Urothelium cell line (cell line): ENCODE data around the gene RNF141.

Source experiments
- DNase-seq: peaks from one replicate; pipeline ENCODE4 v3.0.0; 2011; ENCODE audit warnings: low spot score, mixed read lengths
- FAIRE-seq: peaks from 2 replicates; lab custom pipeline; 2011; peaks lifted over from hg19 to GRCh38; lab: Jason Lieb, UNC

RNF141 gene

DNA sequence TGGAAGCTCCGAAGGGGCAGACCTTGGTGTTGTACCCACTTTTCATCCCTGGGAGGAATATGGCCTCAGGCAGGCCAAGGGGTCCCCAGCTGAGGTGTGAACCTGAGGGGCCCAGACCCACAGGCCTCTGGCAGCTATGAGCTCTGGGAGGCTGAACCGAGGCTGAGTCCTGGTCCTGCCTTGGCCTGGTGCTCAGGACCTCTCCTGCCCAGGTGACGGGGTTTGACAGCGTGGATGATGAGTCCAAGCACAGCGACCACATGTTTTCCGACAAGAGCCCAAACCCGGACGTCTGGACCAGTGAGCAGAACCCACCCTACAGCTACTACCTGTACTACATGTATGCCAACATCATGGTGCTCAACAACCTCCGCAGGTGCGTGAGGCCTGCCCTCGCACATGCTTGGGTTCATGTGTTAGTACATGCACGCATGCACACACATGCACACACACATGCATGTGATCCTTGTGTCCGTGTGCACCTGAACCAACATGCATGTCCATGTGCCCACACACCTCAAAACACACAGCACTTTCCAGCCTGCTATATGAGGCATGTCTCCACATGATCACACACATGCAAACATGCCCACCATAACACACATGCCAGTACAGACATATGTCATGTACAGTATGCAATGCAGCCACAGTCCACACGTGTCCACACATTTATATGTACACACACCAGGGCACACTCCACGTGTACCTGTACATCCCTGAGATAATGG is 40.9 kb downstream of the RNF141 start:
- DNase-seq, result no peak
- FAIRE-seq, result peak; percentile 23

DNA sequence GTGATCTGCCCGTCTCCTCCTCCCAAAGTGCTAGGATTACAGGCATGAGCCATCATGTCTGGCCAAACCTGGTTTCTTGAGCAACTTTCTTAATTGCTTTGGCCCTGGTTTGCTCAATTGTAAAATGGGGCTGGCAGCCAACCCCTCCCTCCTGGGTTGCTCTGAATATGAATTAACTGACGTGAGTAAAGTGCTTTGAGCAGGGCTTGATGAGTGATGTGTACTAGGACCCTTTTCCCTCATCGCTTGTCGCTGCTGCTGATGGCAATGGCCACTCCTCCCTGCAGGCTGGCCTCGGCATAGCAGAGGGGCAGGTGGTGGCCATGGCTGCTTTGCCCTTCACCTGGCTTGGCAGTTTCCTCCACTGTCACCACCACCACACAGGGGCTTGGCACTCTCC is 41.5 kb downstream of the RNF141 start:
- no peak for FAIRE-seq

DNA sequence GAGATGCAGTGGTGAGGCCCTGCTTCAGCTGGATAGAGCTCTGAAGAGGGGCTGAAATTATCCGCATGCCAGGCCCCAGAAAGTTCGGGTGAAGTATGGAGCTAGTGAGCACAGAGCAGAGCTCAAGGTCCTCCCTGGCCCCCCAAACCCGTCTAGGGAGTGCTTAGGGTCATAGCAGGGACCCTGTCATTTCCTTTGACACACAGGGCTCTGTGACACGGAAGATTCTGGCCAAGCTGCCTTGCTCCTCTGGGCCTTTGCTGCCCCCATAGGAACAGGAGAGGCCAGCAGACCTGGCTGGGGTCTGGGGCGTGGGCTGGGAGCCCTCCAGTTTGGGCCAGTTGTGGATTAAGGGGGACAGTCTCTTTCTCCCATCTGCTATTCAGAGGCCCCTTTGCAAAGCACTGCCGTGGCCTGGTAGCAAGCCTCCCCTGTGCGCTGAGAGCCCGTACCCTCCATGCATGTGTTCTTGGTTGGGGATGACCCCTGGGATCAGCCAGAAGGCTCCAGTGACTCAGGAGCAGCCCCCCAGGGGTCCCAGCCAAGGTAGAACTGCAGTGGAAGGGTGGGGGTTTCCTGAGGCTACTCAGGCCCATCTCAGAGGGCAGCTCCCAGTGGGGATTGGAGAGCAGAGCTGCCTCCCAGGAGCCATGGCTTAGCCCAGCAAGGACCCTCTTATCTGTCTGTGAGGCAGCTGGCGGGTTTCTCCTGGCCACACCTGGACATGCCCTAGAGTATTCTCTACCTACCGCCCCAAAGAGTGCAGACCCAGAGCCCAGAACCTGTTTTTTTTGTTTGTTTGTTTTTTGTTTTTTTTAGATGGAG is 42.3 kb downstream of the RNF141 start:
- FAIRE-seq (no peak), DNase-seq (no peak)

More for the DNA sequence above, 41.5 kb downstream of the RNF141 start:
- no peak for DNase-seq

DNA sequence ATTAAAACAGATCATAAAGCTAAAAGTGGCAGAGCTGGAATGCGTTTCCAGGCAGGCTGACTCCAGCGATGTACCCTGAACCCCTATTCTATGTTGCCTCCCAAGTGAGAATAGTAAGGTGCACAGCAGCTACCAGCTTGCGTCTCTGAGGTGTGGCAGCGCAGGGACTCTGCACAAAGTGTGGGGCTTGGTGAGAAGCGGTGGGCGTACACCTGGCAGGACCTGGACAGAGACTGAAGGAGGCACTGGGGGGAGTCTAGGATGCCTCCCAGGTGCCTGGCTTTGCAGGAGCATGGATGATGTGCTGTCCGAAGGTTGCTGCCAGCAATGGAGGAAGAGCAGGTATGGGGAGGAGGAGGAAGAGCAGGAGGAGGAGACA is 43.0 kb downstream of the RNF141 start:
- FAIRE-seq, result no peak
- DNase-seq, result no peak

DNA sequence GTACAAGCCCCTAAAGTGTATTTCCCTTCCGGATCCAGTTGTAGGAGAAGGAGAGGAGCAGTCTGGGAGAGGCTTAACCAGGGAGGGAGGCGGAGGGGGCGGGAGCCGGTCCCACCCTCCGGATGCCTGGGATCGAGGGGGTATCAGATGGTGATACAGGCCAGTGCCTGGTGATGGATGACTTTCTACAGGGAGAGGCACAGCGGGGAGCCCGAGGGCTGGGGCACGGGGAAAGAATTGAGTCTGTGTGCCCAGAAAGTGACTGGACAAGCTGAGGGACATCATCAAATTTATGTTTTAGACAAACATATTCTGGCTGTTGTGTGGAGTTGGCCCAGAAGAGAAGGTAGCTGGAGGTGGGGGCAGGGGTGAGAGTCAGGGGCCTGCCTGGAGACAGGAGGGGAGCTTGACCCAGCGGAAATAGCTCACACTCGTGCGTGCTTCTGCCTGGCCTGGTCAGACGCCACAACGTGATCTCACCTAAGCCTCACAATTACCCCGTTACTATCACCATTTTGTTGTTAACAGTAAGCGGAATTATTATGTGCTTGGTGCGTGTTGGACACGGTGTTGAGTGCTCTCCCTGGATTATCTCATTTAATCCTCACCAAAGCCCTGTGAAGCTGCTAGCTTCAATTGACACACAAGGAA is 43.5 kb downstream of the RNF141 start:
- FAIRE-seq (peak; percentile 30), DNase-seq (no peak)

DNA sequence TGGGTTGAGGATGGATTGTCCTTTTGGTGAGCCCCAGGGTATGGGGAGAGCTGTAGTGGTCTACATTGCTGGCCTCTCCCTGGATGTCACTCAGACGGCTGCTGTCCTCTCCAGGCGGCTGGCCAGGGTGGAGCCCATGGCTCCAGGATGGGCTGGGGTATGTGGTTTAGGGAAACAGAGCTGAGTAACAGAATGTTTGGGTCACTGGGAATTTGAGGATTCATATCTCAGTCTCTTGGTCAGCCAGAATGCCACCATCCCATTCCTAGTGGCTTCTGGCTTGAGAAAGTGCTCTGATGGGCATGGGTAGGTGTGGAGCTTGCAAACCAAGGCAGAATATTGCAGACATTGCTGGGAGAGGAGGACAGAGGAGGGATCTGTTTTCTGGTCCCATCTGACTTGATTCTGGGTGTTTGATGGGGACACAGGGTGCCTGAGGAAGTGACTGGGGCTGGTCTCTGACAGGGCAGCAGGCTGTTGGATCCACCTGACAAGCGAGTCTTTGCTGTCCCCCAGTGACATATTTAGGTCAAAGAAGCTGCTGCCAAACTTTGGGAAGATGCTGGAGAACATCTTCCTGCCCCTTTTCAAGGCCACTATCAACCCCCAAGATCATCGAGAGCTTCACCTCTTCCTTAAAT is 44.6 kb downstream of the RNF141 start:
- DNase-seq (no peak), FAIRE-seq (no peak)

DNA sequence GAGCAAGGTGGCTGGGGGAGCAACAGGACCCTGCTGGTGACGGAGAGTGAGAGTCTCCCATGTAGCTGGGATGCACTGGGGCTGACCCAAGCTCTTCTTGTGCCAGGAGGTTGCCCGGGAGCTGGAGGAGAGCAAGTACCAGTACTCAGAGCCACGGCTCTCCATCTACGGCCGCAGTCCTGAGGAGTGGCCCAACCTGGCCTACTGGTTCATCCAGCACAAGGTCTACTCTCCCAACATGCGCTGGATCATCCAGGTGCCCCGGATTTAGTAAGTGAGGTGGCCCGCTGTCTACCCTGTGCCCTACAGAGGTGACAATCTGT is 45.6 kb downstream of the RNF141 start:
- DNase-seq (no peak), FAIRE-seq (no peak)

DNA sequence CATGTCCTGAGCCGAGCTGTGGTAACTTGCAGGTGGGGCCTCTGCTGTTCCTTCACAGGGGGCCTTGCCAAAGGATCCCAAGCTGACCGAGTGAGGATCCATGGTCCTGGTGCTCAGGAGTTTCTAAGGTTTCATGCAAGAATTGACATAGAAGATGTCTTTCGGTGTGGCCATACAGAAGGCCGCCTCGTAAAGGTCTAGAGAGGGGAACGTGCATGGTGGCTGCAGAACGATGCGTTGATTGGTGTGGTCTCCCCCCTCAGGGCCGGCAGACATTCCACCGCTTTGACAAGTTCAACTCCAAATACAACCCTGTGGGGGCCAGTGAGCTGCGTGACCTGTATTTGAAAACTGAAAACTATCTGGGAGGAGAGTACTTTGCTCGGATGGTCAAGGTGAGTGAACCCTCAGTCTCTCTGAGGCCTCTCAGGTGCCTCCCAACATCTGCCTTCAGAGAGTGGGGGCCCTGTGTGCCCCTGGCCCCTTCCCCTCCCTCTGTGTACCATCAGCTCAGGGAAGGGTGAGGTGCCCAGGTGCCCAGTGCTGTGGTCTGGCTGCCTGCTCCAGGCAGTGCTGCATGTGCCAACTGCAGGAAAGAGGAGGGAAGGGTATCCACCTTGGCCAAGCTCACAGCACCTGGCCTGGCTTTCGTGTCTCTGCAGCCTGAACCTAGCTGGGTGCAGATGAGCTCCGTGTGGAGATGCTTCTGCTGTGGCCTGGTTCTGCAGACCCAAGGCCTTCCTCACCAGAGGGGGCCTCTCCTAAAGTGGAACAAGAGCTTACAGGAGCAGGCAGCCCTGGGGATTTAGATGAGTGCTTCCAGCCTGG is 46.1 kb downstream of the RNF141 start:
- FAIRE-seq, result no peak

DNA sequence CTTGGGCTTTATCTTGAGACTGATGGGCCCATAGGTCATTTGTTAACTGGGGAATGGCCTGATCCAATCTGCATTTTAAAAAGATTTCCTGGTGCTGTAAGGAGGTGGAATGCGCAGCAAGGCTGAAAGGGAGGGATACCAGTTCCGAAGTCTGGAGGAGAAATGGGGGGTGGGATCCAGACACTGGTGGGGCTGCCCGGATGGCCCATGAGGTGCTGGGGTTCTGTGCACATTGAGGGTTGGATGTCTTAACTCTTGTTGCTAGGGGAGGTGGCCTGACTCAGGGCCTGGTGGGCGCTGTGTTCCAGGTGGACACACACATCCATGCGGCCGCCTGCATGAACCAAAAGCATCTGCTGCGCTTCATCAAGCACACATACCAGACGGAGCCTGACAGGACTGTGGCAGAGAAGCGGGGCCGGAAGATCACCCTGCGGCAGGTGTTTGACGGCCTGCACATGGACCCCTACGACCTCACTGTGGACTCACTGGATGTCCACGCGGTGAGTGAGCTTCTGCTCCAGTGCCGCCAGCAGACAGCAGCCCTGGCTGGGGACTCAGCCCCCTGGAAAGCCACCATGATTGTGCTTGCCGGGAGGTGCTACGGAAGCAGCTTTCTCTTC is 47.8 kb downstream of the RNF141 start:
- DNase-seq (no peak), FAIRE-seq (no peak)

More for the DNA sequence above, 46.1 kb downstream of the RNF141 start:
- DNase-seq, result no peak

DNA sequence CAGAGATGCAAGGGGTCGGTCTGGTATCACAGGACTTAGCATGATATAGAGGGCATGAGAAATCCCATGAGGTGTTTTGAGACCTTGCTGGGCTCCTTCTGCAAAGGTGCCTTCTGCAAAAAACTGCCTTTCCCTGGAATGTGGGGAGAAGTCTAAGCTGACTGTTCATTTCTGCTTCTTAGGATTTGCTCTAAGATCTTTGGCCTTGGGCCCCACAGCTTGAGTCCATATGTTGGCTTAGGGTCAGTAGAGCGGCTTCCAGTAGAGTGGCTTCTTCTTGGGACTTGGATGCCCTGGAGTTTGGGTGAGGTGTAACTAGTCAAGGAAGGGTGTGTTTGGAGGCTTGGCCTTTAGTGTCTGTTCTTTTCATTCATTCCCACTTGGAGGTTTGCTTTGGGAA is 48.9 kb downstream of the RNF141 start:
- no peak for DNase-seq
- FAIRE-seq, result no peak

DNA sequence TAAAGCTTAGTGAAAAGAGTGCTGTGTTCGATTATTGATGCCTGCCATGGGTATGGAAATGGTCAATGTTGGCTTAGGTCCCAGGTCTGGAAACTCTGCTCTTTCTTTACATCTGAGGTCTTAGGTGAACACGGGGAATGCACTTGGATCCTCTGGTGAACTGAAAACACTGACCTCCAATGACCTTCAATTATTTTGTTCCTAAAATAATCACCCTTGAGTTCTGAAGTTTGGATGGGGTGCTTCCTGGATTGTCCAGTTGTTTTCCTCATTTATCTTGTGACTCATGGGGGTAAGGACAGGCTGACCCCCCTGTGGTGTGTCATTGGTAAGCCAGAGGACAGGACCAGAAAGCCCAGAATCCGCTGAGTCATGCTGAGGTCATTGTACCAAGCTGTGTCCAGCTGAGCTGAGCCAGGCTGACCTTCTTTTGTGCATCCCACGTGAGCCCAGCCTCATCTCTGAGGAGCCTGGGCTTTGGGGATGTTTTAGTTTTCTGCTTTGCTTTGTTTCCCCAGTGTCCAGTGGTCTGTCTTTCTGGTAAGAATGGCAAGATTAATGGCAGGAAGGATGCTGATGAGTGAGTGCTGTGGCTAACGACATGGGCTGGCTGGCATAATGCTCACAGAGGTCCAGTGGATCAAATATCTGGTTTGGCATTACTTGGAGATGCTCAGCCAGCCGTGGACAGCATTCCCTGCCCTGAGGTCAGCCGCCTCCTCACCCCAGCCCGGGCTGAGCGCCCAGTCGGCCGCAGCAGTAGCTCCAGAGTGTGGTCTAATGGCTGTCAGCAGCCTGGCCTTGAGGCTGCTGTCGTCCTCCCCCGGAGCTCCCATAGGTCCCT is 50.4 kb downstream of the RNF141 start:
- DNase-seq, result peak; percentile 60
- FAIRE-seq, result no peak

DNA sequence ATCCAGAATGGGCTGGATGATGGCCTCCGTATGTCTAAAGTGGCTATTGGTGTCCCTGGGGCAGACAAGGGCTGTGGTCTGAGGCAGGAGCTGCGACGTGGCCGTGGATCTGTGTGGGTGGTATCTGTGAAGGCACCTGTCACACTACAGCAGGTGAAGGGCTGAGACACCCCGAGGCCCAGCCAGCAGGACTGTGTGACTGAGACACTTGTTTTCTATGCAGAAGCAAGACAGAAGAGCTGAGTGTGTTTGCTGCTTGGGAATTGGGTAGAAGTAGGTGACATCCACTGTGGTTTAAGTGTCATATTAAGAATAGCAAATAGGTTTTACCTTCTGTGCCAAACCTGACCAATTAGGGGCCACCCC is 51.0 kb downstream of the RNF141 start:
- FAIRE-seq, result no peak
- DNase-seq, result no peak

DNA sequence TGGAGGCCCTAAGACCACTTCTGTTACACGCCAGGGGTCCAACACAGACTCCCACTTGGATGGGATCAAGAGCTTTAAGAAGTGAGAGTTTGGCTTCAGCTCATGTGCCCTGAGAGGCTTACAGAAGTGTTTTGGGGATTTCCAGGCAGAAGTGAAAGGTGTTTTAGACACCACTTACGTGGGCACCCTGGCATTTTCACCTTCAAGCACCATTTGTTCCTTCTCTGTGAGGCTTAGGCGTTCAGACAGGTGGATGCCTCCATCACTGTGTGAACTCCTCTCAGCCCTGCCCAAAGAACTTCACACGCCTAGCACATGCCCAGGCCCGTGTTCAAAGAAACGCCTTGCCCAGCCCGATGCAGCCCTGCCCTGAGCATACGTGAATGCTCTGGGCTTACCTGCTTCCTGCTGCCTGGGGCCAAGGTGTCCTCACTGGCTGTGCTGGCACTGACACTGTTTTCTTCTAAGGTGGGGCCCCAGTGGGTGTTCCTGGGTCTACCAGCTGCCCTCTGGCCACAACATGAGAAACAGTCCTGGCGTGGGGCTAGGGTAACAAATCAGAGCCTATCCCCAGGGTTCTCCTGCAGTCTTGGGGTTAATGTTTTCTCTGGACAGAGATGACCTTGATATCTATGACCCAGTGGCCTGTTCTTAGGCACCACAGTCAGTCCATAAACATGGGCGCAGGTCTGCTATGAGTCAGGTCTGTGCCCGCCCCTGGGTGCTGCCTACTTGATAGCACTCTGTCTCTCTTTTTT is 51.9 kb downstream of the RNF141 start:
- FAIRE-seq (no peak), DNase-seq (no peak)

DNA sequence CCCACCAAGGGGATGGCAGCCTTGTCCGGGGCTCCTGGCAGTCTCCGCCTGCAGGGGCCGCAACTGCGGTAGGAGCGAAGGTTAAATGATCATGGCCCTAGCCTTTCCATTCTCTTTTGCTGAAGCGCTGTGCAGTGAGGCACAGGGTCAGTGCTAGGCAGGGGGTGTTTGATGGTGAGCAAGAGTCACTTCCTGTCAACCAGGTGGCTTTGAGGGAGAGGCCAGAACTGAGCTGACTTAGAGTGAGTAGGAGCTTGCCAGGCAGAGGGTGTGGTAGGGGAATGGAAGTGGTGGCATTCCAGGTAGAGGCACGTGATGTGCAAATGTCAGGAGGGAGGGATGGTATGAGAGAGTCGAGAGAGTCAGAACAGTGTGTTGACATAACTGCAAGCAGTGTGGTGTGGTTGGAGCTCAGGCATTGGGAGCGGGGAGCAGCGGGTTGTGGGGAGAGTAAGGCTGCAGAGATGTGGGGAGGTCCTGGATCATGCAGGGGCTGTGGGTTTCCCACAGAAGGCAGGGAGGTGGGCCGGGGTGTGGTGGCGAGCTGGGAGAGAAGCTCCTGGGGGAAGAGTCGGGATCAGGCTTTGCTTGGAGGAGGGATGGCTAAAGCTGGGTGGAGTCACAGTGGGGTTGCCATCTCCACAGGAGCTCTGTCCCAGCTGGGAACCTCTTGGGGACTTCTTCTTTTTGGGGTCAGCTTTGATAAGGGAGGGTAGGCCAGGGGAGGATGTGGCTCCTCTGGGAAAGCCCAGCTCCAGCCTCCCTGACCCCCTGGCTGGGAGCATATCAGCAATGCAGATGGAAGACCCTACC is 52.7 kb downstream of the RNF141 start:
- no peak for FAIRE-seq
- peak; percentile 57 for DNase-seq

DNA sequence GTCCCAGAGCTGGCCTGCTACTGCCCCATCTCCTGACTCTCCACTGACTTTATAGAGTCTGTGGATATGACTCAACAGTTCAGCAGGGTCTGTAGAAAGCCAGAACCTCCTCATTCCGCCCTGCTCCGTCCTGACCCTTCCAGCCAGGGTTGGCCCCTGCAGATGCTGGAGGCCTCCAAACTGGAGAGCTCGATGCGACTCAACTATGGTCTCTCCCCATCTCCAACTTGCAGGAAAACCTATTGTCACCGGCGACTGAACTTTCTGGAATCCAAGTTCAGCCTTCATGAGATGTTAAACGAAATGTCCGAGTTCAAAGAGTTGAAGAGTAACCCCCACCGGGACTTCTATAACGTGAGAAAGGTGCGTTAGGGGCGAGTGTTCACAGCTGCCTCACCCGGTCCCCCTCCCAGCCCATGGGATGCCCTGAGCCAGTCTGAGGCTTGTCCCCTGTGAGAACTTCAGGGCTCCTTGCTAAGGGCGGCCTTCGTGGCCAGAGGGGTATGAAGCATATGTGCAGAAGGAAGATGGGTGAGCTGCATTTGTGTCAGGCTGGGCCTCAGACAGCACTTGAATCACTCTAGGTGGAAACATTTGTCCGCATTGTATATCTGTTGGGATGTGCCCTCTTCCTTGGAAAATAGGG is 53.9 kb downstream of the RNF141 start:
- FAIRE-seq, result no peak
- no peak for DNase-seq

DNA sequence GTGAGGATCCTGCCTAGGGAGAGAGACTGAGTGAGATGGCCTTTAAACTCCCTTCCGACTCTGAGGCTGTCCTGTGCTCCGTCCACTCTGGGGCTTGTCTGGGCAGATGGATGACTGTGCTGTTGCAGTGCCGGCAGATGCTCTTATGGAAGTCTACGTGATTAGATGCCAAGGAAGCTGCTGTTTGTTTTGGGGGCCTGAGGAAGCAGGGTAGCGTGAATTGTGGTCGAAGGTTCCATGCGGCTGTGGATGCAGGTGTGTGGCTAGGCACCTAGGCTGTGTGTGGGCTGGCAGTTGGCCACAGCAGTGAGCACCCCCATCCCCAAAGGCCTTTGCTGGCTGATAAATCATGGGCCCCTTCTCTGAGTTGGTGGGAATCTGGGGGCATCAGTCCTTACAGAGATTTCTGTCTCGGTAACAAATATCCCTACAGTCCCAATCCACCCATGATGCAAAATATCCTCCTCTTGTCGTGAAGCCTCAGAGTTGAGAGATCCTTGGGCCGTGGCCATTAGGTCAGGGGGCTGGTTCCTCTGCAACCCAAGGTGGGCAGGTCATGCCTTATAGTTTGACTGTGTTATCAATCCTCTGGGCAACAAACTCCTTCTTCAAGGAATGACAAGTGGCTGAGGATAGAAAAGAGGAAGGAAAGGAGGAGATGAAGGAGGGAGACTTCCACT is 54.7 kb downstream of the RNF141 start:
- FAIRE-seq, result no peak

DNA sequence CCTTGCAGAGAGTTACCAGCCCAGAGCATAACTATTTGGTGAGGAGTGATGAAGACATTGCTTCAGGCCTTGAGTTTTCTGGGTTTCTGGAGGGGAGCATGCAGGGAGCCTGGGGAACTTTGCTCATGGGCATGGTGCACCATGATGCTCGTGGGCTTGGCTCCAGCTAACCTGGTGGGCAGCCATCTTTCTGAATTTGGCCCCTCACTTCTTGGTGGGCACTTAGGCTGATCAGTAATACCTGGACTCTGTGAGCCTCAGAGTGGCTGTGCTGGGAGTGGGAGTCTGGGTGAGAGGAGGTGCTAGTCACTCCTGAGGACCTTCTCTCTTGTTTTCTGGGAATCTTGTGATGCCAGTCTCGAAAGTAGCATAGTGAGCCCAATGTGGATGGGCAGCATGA is 55.3 kb downstream of the RNF141 start:
- DNase-seq (no peak), FAIRE-seq (no peak)

More for the DNA sequence above, 54.7 kb downstream of the RNF141 start:
- no peak for DNase-seq
